GM12801 (cell line): ENCODE measurements around the gene C17orf113.

Source experiments
- TF ChIP-seq, protein P1 (sequence below): IDR thresholded peaks from one replicate; pipeline ENCODE4 v1.5.1; 2011; ENCODE audit warnings: control low read depth; ENCODE audit not compliant: insufficient read length; ENCODE audit errors: extremely low read depth

C17orf113 gene

DNA sequence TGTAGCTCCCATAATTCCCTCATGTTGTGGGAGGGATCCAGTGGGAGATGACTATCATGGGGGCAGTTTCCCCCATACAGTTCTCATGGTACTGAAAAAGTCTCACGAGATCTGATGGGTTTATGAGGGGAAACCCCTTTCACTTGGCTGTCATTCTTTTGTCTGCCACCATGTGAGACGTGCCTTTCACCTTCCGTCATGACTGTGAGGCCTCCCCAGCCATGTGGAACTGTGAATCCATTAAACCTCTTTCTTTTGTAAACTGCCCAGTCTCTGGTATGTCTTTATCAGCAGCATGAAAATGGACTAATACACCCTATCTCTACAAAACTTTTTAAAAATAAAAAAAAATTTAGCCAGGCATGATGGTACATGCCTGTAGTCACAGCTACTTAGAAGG is 6.2 kb upstream of the C17orf113 start:
- TF ChIP-seq, protein P1, sequence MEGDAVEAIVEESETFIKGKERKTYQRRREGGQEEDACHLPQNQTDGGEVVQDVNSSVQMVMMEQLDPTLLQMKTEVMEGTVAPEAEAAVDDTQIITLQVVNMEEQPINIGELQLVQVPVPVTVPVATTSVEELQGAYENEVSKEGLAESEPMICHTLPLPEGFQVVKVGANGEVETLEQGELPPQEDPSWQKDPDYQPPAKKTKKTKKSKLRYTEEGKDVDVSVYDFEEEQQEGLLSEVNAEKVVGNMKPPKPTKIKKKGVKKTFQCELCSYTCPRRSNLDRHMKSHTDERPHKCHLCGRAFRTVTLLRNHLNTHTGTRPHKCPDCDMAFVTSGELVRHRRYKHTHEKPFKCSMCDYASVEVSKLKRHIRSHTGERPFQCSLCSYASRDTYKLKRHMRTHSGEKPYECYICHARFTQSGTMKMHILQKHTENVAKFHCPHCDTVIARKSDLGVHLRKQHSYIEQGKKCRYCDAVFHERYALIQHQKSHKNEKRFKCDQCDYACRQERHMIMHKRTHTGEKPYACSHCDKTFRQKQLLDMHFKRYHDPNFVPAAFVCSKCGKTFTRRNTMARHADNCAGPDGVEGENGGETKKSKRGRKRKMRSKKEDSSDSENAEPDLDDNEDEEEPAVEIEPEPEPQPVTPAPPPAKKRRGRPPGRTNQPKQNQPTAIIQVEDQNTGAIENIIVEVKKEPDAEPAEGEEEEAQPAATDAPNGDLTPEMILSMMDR: no peak

DNA sequence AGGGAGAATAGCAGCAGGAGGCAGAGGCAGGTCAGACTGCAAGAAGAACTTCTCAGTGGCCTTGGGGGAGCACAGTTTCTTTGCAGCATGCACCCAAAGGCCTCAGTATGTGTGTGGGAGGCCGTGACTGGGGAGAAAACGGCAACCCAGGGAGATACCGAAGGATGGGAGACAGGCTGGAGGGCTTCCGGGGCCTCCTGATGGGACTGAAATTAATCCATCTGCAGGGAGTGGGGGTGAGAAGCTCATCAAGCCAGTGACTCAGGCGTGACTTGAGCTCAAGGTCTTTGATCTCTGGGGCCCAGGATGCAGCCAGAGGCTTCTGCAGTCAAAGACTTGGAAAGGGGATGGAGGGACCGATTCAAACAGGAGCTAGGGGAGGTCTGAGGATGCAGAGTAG is 5.1 kb upstream of the C17orf113 start:
- TF ChIP-seq, protein P1: no peak

GRCh38 chr17:42055027-42055426 is 4.6 kb upstream of the C17orf113 start:
- TF ChIP-seq, protein P1: no peak

GRCh38 chr17:42053731-42054500 is 3.5 kb upstream of the C17orf113 start:
- TF ChIP-seq, protein P1: no peak

GRCh38 chr17:42052346-42052877 is 2.0 kb upstream of the C17orf113 start:
- TF ChIP-seq, protein P1: no peak

- TF ChIP-seq, protein P1: no peak
These were observed 1.2 kb upstream of the C17orf113 start for GRCh38 chr17:42051645-42052044.

DNA sequence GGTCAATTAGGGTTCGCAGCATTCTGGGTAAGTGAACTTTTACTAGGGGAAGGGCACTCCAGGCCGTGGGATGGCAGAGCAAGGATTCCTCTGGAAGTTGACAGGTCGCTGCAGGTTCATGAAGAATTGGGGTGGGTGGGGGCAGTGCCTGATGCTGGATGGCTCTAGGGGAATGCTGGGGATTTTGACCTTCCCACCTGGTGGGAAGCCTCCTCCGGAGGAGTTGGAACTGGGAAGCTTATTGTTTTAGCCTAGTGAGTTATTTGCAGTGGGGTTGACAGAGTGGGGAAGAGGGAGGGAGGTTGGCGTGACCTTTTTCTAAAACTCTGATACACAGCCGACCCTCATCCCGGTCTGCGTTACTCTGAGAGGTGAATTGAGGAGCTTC is 606 bp upstream of the C17orf113 start:
- TF ChIP-seq, protein P1: no peak
